Chondrocyte (in vitro differentiated cells): ENCODE measurements around the gene IGSF9. TPM values are rescaled to one million over a fixed set of nuclear protein-coding genes. Genes with fewer than 3 reads are reported as not detected.

ENCODE experiments used
- DNase-seq: peaks from one replicate; pipeline ENCODE4 v3.0.0; 2021; ENCODE audit warnings: mixed read lengths, low spot score
- H3K27ac Mint-ChIP-seq: one replicate; pipeline ENCODE4 v1.8.0; 2021; ENCODE audit warnings: mild to moderate bottlenecking, moderate library complexity, mixed read lengths; ENCODE audit not compliant: unreplicated experiment
- H3K27me3 Mint-ChIP-seq: 2 replicates; pipeline ENCODE4 v1.8.0; 2021; ENCODE audit warnings: low read depth, mixed read lengths
- H3K36me3 Mint-ChIP-seq: 2 replicates; pipeline ENCODE4 v1.8.0; 2021; ENCODE audit warnings: low read depth, mixed read lengths
- H3K4me1 Mint-ChIP-seq: 2 replicates; pipeline ENCODE4 v1.8.0; 2021; ENCODE audit warnings: low read depth, mild to moderate bottlenecking, mixed read lengths
- H3K4me3 Mint-ChIP-seq: one replicate; pipeline ENCODE4 v1.8.0; 2021; ENCODE audit warnings: mild to moderate bottlenecking, moderate library complexity, mixed read lengths; ENCODE audit not compliant: unreplicated experiment
- H3K9me3 Mint-ChIP-seq: 2 replicates; pipeline ENCODE4 v1.8.0; 2021; ENCODE audit warnings: low read depth, mixed read lengths
- total RNA-seq: library from RNA; stranded (reverse); gene quantifications from 3 replicates; pipeline ENCODE4 v1.2.1, GENCODE V29; 2021
- TF ChIP-seq, protein P1 (sequence below): fragments of 200-600 bp; sonication (generic); IDR thresholded peaks from 2 replicates; pipeline ENCODE4 v1.5.0; 2021; ENCODE audit warnings: antibody characterized with exemption, mild to moderate bottlenecking, moderate library complexity

IGSF9 gene
- total RNA-seq, 1 donor from 2014 or later: not detected

- H3K4me3 Mint-ChIP-seq: no peak overlapping the region
- no peaks in the 10 kb centered on the region for H3K27me3 Mint-ChIP-seq
- H3K9me3 Mint-ChIP-seq: no peaks in the 10 kb centered on the region
- TF ChIP-seq, protein P1, sequence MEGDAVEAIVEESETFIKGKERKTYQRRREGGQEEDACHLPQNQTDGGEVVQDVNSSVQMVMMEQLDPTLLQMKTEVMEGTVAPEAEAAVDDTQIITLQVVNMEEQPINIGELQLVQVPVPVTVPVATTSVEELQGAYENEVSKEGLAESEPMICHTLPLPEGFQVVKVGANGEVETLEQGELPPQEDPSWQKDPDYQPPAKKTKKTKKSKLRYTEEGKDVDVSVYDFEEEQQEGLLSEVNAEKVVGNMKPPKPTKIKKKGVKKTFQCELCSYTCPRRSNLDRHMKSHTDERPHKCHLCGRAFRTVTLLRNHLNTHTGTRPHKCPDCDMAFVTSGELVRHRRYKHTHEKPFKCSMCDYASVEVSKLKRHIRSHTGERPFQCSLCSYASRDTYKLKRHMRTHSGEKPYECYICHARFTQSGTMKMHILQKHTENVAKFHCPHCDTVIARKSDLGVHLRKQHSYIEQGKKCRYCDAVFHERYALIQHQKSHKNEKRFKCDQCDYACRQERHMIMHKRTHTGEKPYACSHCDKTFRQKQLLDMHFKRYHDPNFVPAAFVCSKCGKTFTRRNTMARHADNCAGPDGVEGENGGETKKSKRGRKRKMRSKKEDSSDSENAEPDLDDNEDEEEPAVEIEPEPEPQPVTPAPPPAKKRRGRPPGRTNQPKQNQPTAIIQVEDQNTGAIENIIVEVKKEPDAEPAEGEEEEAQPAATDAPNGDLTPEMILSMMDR: no peak
- H3K27ac Mint-ChIP-seq: no peak overlapping the region
- no peaks in the 10 kb centered on the region for H3K36me3 Mint-ChIP-seq
- H3K4me1 Mint-ChIP-seq: no peaks in the 10 kb centered on the region
- DNase-seq: no peak
Observed at GRCh38 chr1:159882527-159882862, 62.9 kb downstream of the IGSF9 start.

DNA sequence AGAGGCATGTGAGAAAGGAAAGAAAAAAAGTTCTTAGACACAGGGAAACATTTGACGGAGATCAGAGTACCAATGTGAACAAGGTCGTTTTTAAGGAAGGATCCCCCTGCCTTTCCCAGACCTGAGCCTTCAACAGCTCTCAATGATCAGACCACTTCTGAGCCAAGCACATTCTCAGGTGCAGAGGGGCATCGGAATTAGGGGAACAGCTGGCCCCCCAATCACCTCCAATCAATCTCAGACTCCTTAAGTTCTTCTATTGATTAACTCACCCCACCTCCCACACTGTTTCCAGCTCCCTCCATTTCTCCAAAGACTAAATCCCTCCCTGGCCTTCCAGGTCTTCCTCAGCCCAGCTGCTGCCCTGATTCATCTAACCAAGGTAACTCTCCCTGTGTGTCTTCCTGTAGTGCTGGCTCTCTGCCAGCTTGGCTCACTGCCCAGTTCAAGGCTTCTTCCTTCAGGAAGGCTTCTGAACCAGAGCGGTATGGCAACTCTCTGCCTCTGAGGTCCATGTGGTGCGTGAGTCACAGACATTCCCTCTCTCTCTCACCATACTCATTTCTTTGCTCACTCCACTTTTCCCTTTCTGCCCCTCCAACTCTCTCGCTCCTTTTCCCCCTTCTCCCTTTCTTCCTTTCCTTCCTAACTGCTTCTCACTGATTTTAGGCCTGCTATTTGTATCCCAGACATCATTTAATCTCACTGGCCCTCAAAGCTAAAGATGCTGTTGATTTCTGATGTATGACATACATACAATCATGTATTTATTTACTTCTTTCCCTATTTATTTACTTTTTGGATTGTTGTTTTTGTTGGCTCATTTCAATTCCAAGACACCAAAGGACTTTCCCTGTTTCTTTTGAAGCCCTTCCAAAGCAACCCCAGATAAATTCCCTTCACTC is 63.5 kb downstream of the IGSF9 start:
- Mint-ChIP-seq H3K36me3 (no peaks in the 10 kb centered on the region), H3K27ac (no peak overlapping the region), H3K9me3 (no peaks in the 10 kb centered on the region), H3K4me3 (no peak overlapping the region), H3K27me3 (no peaks in the 10 kb centered on the region), H3K4me1 (no peaks in the 10 kb centered on the region)
- DNase-seq: no peak
- TF ChIP-seq, protein P1: no peak

DNA sequence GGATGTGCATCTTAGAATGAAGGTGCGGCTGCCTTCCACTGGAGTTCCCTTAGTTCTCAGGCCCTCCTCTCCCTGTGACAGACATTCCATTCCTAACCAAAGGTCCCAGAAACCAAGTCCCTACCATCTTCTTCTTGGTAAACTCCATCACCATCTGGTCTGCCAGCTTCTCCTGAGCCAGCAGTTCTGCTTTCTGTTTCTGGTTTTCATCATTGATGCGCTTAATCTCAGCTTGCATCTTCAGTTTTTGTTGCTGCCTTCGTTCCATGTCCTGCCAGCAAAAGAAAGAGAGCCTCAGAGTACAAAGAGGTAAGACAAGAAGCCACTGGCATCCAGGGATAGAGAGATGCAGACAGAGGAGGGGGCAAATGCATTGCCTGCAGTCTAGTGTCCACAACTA is 65.0 kb downstream of the IGSF9 start:
- DNase-seq: no peak
- no peaks in the 10 kb centered on the region for H3K4me1 Mint-ChIP-seq
- no peaks in the 10 kb centered on the region for H3K36me3 Mint-ChIP-seq
- H3K4me3 Mint-ChIP-seq: no peak overlapping the region
- H3K27me3 Mint-ChIP-seq: no peaks in the 10 kb centered on the region
- H3K9me3 Mint-ChIP-seq: no peaks in the 10 kb centered on the region
- TF ChIP-seq, protein P1: no peak
- H3K27ac Mint-ChIP-seq: no peak overlapping the region

- no peak for DNase-seq
- H3K9me3 Mint-ChIP-seq: no peaks in the 10 kb centered on the region
- no peaks in the 10 kb centered on the region for H3K4me1 Mint-ChIP-seq
- no peaks in the 10 kb centered on the region for H3K27me3 Mint-ChIP-seq
- H3K27ac Mint-ChIP-seq: no peak overlapping the region
- no peak overlapping the region for H3K4me3 Mint-ChIP-seq
- TF ChIP-seq, protein P1: no peak
- no peaks in the 10 kb centered on the region for H3K36me3 Mint-ChIP-seq
Observed at GRCh38 chr1:159879977-159880376, 65.4 kb downstream of the IGSF9 start.

GRCh38 chr1:159879136-159879535 is 66.3 kb downstream of the IGSF9 start:
- TF ChIP-seq, protein P1: no peak
- Mint-ChIP-seq H3K4me1 (no peaks in the 10 kb centered on the region), H3K4me3 (no peak overlapping the region), H3K9me3 (no peaks in the 10 kb centered on the region), H3K27ac (no peak overlapping the region), H3K27me3 (no peaks in the 10 kb centered on the region), H3K36me3 (no peaks in the 10 kb centered on the region)
- DNase-seq: no peak
